KOPT-K1 (cell line): Measurements from ENCODE around the gene SLC40A1.

Source experiments
- H3K27ac ChIP-seq: fragments of 200-600 bp; sonication (generic); 2 replicates; pipeline ENCODE4 v1.5.1; 2016; ENCODE audit warnings: antibody characterized with exemption, mild to moderate bottlenecking, low read depth, low read length; ENCODE audit not compliant: poor library complexity, severe bottlenecking
- H3K36me3 ChIP-seq: fragments of 200-600 bp; sonication (generic); 2 replicates; pipeline ENCODE4 v1.5.1; 2017; ENCODE audit warnings: antibody characterized with exemption, mild to moderate bottlenecking, low read length, moderate library complexity; ENCODE audit not compliant: insufficient read depth
- H3K9me3 ChIP-seq: fragments of 200-600 bp; sonication (generic); 2 replicates; pipeline ENCODE4 v1.5.1; 2017; ENCODE audit warnings: antibody characterized with exemption, low read length, mild to moderate bottlenecking; ENCODE audit not compliant: insufficient read depth, poor library complexity, severe bottlenecking

The SLC40A1 gene

DNA sequence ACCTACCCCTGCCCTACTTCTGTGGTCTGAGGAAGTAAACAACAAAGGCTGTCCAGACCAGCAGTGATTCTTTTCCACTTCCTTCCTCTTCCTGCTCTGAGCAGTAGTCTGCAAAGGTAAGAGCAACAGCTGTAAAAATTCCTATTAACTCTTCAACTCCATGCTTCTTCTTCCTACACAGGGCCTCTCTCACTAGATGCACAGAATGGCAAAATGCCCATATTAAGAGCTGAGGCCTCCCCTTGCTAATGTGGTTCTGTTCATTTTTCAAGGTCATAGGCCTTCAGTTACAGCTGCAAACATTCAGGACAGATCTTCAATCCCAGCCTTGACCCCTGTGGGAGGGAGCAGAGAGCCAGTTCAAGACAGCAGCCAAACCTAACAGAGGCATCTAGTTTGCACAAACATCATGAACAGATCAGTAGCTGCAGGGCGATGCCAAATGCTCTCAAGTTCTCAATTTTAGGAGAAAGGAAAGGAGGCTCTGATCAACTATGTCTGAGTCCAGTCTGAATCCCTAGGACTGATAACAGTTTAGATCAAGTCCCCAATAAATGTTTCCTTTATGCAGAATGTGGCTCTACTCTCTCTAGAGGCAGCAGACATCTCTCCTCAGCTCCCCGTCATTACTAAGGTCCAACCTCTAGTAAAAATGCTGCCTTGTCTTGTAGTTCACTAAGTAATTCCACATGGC lies 20.9 kb downstream of the SLC40A1 start:
- H3K27ac ChIP-seq: no peak overlapping the region
- no peaks in the 10 kb centered on the region for H3K9me3 ChIP-seq
- H3K36me3 ChIP-seq: peaks cover 19% of the 10 kb centered on the region

DNA sequence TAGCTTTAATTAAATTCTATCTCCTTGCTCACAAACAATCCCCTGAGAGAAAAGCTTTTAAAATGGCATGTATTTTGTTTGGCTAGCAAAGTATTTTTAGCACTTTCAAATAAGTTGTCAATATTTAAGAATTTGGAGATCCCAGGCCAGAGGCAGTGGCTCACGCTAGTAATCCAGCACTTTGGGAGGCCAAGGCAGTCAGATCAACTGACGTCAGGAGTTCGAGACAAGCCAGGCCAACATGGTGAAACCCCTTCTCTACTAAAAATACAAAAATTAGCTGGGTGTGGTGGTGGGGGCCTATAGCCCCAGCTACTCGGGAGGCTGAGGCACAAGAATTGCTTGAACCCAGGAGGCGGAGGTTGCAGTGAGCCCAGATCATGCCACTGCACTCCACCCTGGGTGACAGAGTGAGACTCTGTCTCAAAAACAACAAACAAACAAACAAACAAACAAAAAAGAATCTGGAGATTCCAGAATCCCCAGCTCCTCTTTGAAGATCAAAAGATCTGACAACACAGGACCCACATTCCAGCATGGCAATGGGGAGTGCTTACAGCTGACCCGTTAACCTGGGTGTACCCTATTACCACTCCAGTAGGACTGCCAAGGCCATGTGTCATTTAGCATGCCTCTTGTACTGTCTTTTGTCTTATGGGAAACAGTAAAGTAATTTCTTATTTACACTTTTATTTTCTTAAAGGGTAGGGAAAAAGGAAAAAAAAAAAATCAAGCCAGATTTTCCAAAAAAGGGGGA lies 21.9 kb downstream of the SLC40A1 start:
- Histone ChIP-seq H3K36me3 (peaks cover 9% of the 10 kb centered on the region), H3K27ac (no peak overlapping the region)

GRCh38 chr2:189557373-189557772 lies 23.2 kb downstream of the SLC40A1 start:
- Histone ChIP-seq H3K27ac (no peak overlapping the region), H3K36me3 (peaks cover 5% of the 10 kb centered on the region), H3K9me3 (no peaks in the 10 kb centered on the region)

More for the DNA sequence above, 21.9 kb downstream of the SLC40A1 start:
- no peaks in the 10 kb centered on the region for H3K9me3 ChIP-seq

DNA sequence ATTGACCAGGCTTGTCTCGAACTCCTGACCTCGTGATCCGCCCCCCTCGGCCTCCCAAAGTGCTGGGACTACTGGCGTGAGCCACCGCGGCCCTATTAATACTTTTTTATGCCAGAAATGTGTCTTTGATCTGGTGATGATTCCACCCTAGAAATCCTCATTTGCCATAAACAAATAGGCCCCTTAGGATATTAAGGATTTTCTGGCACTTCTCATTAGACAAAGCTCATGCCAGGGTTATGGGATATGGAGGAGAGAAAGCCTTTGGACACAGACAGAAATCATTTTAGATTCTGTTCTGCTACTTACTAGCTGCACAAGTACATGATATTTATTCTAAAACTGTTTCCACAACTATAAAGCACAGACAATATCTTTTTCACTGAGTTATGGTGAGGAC lies 24.1 kb downstream of the SLC40A1 start:
- H3K9me3 ChIP-seq: no peaks in the 10 kb centered on the region
- no peak overlapping the region for H3K27ac ChIP-seq

GRCh38 chr2:189555232-189555631 lies 25.4 kb downstream of the SLC40A1 start:
- H3K36me3 ChIP-seq: no peaks in the 10 kb centered on the region
- H3K27ac ChIP-seq: no peak overlapping the region
- H3K9me3 ChIP-seq: no peaks in the 10 kb centered on the region

More for the DNA sequence above, 24.1 kb downstream of the SLC40A1 start:
- H3K36me3 ChIP-seq: peaks cover 5% of the 10 kb centered on the region

GRCh38 chr2:189553504-189554088 lies 27.0 kb downstream of the SLC40A1 start:
- no peak overlapping the region for H3K27ac ChIP-seq
- H3K9me3 ChIP-seq: no peaks in the 10 kb centered on the region
- no peaks in the 10 kb centered on the region for H3K36me3 ChIP-seq

GRCh38 chr2:189552991-189553404 lies 27.6 kb downstream of the SLC40A1 start:
- no peak overlapping the region for H3K27ac ChIP-seq
- H3K36me3 ChIP-seq: no peaks in the 10 kb centered on the region
- no peaks in the 10 kb centered on the region for H3K9me3 ChIP-seq

- H3K9me3 ChIP-seq: no peaks in the 10 kb centered on the region
- no peaks in the 10 kb centered on the region for H3K36me3 ChIP-seq
- H3K27ac ChIP-seq: no peak overlapping the region
Measured at GRCh38 chr2:189552334-189552990, 28.1 kb downstream of the SLC40A1 start.

GRCh38 chr2:189551808-189552207 lies 28.8 kb downstream of the SLC40A1 start:
- Histone ChIP-seq H3K9me3 (no peaks in the 10 kb centered on the region), H3K27ac (no peak overlapping the region), H3K36me3 (no peaks in the 10 kb centered on the region)

DNA sequence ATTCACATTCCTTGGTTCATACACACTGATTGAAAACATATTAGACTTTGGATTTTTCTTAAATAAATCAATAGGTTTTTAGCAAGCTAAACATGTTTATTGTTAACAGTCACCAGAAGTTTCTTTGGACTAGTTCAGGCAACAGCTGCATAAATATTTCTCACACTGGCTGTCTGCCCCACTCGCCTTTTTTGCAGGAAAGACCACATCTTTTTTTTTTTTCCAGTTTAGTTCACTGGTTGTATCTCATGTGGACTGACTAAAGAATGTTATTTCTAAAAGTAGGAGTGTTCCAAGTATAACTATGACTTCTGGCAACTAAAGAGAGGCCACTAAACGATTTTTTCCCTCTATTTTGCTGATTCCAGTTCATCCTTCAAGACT lies 31.1 kb downstream of the SLC40A1 start:
- Histone ChIP-seq H3K9me3 (no peaks in the 10 kb centered on the region), H3K36me3 (no peaks in the 10 kb centered on the region), H3K27ac (no peak overlapping the region)

GRCh38 chr2:189548666-189549448 lies 31.7 kb downstream of the SLC40A1 start:
- no peak overlapping the region for H3K27ac ChIP-seq
- no peaks in the 10 kb centered on the region for H3K36me3 ChIP-seq
- no peaks in the 10 kb centered on the region for H3K9me3 ChIP-seq

- Histone ChIP-seq H3K27ac (no peak overlapping the region), H3K9me3 (no peaks in the 10 kb centered on the region), H3K36me3 (no peaks in the 10 kb centered on the region)
Measured at GRCh38 chr2:189545418-189545817, 35.2 kb downstream of the SLC40A1 start.

GRCh38 chr2:189544318-189545042 lies 36.1 kb downstream of the SLC40A1 start:
- no peaks in the 10 kb centered on the region for H3K36me3 ChIP-seq
- no peak overlapping the region for H3K27ac ChIP-seq
- no peaks in the 10 kb centered on the region for H3K9me3 ChIP-seq

DNA sequence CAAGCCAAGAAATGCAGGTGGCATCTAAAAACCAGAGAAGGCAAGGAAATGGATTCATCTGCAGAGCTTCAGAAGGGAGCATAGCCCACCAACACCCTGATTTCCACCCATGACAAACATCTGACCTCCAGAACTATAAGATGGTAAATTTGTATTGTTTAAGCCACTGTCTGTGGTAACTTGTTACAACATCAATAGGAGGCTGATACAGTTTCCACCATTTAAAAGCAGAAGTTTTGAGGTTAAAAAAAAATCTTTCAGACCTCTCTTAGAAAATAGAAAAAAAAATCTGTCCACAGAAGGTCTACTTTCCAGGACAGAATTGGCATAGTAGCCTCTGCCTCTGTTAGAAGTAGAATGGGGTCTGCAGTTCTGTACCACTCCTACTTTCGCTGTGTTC lies 37.2 kb downstream of the SLC40A1 start:
- H3K27ac ChIP-seq: no peak overlapping the region
- H3K9me3 ChIP-seq: no peaks in the 10 kb centered on the region
- H3K36me3 ChIP-seq: no peaks in the 10 kb centered on the region
